Fibroblast of skin of scalp (primary cell): ENCODE data around the gene HSD17B3. TPM values are rescaled to one million over a fixed set of nuclear protein-coding genes. Genes with fewer than 3 reads are reported as not detected.
A peak's percentile ranks its signal among the peaks of the same experiment; 100 is the strongest.
"Not testable (repeated sequence)": the region's sequence is repeated elsewhere in the genome, so short reads cannot be mapped to it uniquely, and the experiment has no call there.

Experiments used
- DNase-seq: peaks from one replicate; pipeline ENCODE4 v3.0.0-alpha.2; 2013
- polyA plus RNA-seq, 2 experiments: library from polyadenylated mRNA; unstranded; fragments of 120-200 nt; gene quantifications; one replicate each; pipeline ENCODE4 v1.2.1, GENCODE V29; 2013; ENCODE audit not compliant: insufficient read length in 2 of 2

HSD17B3 gene
- not detected for polyA plus RNA-seq (2013, experiment 1 of 2; ENCODE audit: insufficient read length)
- not detected for polyA plus RNA-seq (2013, experiment 2 of 2; ENCODE audit: insufficient read length)

DNA sequence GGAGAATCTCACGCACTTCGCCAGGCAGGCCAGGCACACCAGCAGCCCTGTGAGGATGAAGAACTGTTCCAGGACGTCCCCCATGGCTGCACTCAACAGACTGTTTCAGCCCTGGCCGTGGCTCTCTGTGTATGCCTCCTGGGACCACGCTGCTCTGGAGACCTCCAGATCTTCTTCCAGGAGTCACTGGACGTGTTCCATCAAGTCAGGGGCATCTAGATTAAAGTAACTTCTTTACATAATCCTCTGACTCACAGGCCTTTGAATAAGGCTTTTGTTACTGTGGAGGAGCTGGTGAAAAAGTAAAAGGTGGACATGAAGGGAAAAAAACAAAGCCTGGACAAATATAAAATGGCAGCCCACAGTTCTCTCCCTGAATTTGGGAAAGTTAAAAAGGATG lies at the start of gene HSD17B3:
HSD17B3 (minus strand) TSS at position 156 of the 400 bp plus-strand sequence; CDS start at position 84, 72 bp downstream.
- DNase-seq: no peak

DNA sequence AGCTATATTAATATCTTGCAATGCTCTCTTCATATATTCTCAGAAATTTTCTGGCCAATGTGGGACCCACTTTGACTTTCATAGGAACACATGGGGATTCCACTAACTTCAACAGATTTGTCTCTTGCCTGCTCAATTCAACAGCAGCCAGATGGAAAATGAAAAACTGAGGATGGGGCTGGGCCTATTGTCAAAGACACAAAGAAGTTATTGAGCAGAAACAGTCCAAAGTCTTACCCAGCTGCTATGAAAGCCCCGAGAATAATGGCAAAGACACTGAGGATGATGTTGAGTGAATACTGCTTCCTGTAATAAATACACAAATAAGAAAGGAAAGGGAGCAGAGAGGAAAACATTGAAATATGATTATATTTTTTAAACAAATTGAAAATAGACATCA lies 48.9 kb upstream of the HSD17B3 start:
- no peak for DNase-seq

DNA sequence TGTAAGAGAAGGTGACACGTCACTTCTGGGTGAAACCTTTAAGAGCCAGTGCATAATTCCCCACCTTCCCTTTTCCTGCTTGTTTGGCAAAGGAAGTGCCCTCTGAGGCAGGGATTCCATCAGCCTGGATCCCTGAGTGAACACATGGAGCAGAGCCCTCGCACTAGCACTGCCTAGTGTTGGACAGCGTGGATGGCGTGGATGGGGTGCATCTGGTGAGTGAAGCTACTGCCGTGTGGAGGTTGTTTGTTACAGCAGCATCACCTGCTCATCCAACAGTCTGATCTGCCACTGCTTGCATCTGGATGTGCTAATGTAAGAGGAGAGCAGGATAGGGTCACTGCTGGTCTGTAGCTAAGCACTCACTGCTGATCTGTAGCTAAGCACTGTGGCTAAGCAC lies 46.3 kb upstream of the HSD17B3 start:
- DNase-seq: no peak

DNA sequence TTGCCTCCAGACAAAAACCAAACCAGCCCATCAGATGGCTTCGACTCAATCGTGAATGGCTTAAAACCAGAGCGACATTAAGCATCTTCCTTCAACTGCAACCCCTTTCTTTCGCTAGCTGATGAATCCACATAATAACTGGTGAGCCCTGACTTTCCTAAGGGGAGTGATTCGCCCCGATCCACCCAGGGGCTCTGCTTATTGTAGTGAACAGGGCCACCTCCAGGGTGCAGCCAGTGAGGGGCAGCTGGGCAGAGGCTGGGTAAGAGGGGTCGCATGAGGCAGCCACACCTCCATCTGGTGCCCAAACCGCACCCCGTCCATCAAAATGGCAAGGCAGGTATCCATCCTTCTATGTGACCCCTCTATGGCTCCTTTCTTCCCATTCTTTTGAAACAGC lies 43.6 kb upstream of the HSD17B3 start:
- no peak for DNase-seq

DNA sequence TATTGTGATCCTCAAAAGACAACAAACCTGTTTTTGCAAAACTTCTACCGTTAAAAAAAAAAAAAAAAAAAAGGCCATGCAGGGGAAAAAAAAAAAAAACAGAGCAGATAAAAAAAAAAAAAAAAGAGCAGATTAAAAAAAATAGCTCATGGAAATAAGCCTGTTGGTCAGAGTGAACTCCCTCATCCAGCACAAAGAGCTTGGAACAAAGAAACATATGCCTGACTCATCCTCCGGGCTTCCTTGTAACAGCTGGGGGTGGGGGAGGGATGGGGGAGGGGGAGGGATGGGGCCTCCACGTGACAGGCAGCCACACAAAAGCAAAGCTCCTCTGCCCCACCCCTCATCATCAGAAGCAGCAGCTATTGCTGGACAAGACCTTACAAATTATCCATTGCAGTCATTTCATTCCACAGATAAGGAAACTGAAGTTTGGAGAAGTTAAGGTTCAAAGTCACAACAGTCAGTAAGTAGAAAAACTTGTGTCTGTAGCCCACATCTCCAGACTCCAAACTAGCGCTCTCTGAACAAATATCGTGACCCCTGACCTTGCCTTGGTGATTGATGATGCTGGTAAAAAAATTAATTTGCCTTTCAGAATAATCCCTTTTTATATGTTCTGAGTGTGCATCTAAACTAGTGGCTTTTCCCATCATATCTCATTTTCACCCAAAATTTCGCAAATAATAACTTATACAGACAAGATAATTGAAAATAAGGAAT lies 42.6 kb upstream of the HSD17B3 start:
- DNase-seq: peak; percentile 79

DNA sequence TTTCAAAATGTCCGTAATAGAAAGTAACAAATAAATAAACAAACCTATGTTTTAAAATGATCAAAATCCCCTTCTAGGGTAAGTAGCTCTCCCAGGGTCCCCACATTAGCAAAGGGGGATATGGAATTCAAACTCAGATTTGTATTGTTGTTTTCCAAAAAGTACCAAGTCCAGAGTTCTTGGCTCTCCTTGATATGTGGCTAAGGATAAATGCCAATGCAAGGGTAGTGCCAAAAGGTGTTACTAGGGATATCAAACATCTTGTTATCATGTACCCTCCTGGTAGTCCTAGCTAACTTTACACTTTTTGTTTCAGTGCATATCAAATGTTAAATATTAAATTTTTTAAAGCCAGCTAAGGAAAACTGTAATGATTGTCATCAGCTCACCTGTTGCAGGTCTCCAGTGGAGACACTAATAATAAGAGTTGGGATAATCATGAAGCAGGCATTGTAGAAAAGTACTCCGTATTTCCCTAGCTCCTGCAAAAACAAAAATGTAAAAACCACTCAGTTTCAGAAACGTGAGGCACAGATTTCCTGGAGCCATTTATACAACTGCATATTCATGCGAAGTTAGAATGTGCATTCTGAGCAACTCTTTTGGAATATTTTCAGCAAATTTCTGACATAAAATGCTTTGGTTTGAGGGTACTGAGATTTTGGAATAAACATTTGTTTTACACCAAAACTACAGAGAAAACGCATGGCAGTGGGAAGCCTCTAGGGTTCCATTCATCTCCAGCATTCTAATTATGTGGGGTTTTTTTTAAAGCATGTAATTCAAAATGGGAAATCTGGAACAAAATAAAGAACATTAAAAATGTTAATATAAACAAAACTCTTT lies 41.8 kb upstream of the HSD17B3 start:
- no peak for DNase-seq

DNA sequence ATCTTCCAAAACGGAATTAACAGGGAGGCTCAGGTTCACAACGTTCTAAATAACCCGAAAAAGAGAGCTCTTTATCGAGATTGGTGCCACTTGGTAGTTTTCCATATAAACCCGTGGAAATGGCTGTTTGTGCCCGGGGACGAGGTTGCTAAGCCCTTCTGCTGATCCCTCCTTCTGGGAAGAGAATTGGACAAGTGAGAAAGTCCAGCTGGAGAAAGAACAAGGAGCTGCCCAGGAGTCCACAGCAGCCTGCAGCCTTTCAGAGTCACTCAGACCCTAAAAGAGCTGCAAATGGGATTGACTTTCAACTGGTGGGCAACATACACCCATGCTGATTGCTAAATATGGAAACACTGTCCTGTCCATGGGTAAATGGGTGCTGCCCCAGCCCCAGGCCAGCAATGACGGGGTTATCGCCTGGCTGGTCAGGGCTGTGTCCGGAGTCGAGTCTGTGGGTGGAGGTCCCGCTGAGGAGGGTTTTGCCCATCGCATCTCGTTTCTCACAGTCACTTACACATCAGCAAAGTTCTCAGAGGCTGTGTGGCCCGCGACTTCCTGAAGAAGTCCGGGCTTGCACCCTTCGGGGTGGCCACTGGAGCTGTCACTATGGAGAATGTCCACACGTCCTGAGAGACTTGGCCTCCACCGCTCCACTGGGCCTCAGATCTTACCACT lies 40.7 kb upstream of the HSD17B3 start:
- DNase-seq: no peak

DNA sequence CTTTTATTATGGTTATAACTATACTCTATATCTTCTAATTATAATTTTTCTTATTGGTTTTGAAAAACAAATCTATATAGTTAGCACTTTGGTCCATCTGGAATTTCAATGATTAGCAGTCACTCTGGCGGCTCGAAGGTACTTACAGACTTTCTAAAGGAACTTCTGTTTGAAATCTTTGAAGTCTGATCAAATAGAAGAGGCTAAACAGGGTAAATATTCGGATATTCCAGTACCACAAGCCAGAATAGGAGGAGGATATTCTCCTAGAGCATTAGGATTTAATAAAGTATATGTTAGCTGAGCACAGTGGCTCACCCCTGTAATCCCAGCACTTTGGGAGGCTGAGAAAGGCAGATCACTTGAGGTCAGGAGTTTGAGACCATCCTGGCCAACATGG lies 38.7 kb upstream of the HSD17B3 start:
- DNase-seq: no peak

DNA sequence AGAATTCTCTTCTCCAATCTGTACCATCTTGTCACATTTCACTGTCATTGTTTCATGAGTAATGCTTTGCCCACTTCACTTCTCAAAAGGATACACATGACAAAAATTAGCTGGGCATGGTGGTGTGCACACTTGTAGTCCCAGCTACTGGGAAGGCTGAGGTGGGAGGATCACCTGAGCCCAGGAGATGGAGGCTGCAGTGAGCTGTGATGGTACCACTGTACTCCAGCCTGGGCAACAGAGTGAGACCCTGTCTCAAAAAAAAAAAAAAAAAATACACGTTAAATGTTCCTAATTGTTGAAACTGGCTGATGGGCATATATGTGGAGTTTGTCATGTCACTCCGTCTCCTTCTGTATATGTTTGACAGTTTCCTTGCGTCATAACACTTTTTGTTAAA lies 36.3 kb upstream of the HSD17B3 start:
- no peak for DNase-seq

DNA sequence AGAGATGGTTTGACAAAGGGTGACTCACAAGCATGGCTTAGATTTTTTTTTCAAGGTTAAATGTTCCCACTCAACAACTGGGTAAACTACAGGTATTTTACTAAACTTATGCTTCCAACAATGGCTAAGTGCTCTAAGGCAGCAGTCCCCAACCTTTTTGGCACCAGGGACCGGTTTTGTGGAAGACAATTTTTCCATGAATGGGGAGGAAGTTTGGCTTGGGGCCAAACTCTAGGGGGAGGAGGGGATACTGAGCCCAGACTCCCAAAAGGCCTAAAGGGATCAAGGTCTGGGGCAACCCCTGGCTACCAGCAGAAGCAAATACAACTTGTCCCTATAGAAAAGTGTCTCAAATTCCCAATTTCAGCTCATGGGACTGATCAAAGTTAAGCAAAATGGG lies 32.0 kb upstream of the HSD17B3 start:
- DNase-seq: no peak

DNA sequence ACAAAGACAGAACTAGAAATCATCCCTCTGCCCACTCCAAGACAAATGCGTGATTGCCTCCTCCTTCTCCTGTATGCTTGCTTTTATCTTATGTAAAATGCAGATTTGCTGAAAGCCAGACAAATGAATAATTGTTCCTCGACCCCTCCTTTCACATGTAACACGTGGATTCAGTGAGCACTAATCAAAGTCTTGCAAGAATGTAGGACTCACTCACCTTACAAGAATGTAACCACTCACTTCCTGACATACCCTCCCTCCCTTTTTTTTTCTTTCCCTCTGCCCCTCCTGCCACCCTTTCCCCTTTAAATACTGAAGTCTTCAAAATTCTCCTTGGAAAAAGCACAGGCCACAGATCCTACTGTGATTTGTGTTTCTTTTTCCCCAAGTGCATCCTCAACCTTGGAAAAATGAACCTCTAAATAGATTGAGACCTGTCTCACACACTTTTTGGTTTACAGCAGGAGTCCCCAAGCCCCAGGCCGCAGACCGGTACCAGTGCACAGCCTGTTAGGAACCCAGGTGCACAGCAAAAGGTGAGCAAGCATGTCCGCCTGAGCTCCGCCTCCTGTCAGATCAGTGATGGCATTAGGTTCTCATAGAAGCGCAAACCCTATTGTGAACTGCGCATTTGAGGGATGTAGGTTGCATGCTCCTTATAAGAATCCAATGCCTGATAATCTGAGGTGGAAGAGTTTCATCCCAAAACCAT lies 29.4 kb upstream of the HSD17B3 start:
- no peak for DNase-seq

DNA sequence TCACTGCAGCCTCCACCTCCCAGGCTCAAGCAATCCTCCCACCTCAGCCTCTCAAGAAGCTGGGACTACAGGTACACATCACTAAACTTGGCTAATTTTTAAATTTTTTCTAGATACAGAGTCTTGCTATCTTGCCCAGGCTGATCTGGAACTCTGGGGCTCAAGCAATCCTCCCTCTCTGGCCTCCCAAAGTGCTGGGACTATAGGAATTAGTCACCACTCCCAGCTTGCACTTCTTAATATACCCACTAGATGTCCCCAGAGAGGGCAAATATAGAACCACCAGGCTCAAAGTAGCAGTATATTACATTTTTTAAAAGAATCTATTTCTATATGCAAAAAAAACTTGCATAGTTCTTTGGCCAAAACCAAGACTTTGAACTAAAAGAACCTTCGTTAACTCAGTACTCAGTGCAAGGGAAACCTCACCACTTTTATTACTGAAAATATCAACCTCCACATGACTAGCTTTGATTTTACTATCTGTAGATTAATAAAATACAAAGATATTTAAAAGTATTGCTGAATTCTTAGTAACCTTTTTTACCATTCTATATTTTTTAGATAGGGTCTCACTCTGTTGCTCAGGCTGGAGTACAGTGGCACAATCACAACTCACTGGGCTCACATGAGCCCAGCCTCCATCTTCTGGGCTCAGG lies 25.8 kb upstream of the HSD17B3 start:
- peak; percentile 67 for DNase-seq

DNA sequence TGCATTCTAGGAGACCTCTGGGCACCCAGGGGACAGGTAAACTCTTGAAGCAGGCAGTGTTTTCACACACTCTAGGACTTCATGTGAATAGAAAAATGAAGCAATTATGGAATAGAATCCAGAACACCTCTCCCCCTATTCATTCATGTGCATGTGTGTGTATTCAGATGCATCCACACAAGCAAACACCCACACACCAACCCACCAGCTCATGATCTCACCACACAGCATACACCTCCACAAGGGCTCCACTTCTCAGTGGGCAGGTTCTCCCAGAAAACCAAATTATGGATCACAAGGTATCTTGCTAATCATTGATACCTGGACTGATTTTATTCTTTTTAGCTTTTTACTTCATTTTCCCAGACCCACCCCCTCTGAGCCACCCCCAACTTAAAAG lies 21.2 kb upstream of the HSD17B3 start:
- DNase-seq: no peak

DNA sequence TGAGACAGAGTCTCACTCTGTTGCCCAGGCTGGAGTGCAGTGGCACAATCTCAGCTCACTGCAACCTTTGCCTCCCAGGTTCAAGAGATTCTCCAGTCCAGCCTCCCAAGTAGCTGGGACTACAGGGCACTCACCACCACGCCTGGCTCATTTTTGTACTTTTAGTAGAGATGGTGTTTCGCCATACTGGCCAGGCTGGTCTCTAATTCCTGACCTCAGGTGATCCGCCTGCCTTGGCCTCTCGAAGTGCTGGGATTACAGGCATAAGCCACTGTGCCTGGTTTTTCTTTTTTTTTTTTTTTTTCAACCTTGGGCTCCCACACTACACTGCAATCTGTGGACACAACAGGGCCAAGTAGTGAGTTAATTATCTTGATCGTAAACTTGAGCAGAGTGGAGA lies 20.8 kb upstream of the HSD17B3 start:
- DNase-seq: not testable (repeated sequence)

DNA sequence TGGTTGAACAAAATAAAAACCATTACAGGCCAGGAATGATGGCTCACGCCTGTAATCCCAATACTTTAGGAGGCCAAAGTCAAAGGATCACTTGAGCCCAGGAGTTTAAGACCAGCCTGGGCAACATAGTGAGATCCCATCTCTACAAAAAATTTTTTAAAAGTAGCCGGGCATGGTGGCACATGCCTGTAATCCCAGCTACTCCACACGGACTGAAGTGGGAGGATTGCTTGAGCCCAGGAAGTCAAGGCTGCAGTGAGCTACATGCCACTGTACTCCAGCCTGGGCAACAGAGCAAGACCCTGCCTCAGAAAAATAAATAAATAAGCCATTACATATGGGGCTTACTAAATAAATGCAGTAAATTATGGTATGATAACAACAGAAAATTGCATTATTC lies 20.2 kb upstream of the HSD17B3 start:
- DNase-seq: not testable (repeated sequence)

DNA sequence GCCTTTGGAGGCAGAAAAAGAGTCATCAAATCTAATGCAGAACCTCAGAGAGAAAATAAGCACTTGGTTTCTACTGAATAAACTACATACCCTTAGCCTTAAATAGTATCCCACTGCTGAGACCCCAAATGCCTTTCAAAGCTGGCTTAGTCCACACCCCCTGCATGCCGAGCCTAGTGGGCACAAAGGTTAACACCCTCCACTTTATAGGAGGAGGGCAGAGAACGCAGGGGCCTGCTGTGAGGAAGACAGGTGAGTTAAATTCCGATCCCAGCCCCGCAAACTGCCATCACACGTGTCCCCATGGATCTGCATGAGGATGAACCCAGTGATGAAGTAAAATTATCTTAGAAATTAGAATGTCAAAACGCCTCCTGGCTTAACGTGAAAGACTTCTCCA lies 19.5 kb upstream of the HSD17B3 start:
- no peak for DNase-seq

DNA sequence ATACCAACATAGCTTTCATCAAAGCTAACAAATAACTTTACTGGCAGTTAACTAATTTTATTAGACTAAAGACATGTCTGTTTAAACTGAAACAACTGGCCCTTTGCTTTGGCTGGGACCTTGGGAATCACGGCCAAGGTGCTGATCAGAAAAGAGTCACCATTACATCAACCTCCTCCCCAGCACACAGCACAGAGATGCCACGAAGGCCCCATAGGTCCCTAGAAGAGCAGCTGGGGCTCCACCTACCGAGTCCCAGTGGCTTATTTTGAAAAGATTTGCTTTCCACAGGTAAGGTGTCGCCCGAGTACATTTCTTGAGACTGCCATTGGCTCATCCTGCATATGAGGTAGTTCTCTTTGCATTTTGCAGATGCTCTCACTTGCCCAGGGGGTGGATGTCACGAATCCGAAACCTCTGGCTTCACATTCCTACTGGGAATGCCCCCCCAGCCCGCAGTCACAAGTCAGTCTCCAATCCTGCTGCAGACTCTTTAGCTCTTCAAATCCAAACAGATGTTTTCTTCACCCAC lies 18.8 kb upstream of the HSD17B3 start:
- no peak for DNase-seq

DNA sequence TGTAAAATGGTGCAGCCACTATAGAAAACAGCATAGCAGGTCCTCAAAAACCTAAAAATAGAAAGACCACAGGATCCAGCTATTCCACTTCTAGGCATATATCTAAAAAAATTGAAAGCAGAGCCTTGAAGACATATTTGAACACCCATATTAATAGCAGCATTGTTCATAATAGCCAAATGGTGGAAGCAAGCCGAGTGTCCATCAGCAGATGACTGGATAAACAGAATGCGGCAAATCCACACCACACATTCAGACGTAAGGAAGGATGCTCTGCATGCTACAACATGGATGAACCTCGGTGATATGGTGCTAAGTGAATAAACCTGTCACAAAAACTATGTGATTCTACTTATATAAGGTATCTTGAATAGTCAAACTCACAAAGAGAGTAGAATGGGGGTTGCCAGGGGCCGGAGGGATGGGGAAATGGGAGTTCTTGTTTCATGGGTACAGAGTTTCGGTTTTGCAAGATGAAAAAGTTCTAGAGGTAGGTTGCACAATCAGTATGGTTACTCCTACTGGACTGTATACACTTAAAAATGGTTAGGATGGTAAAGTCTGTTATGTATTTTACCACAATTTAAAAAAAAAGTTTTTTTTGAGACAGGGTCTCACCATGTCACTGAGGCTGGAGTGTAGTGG lies 17.1 kb upstream of the HSD17B3 start:
- no peak for DNase-seq

DNA sequence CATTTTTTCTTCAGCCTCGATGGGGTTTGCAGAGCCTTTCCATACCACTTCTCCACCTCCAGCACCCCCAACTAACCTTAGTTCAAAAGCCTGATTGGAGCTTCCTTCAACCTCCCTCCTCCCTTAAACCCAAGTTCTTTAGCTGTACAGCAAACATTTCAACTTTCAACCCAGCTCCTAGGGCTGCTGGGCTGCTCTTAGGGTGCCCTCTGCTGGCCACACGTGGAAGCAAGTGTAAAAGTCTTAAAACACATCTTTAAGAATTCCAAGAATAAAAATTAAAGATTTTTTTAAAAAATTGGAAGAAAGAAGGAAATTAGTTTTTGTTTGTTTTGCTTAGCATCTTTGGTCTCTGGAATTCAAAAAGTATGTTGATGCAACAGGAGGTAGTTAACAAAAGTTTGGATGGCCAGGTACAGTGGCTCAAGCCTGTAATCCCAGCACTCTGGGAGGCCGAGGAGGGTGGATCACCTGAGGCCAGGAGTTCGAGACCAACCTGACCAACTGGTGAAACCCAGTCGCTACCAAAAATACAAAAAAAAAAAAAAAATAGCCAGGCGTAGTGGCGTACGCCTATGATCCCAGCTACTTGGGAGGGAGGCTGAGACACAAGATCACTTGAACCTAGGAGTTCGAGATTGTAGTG lies 15.5 kb upstream of the HSD17B3 start:
- DNase-seq: peak; percentile 58

DNA sequence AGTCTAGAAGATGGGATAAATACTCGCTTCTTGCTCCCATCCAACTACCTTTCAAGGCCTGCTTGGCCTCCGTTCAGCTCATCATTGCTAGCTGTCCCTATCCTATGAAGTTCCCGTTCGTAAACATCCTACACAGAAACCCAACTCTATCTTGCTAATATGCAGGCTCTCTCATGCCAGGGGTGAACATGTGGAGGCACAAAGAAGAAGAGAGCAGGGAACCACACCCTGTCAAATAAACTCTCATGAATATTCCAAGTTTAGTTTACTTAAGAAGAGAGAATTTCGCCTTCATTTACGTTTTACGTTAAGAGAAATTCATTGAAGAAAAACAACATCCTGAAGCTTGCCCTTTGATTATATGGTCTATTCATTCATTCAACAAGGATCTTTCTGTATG lies 7.9 kb upstream of the HSD17B3 start:
- DNase-seq: no peak

DNA sequence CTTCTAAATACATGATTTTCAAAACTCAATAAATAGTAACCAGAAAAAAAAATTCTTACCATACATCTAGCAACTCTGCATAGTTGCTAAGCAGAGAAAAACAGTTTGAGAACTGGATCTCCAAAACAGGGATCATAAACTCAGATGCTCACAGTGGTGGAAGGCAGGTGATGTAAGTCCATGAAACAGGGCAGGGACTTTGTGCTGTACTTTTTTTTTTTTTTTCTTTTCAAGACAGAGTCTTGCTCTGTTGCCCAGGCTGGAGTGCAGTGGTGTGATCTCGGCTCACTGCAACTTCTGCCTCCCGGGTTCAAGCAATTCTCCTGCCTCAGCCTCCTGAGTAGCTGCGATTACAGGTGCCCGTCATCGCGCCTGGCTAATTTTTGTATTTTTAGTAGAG lies 5.0 kb upstream of the HSD17B3 start:
- not testable (repeated sequence) for DNase-seq
